Gastrocnemius medialis (tissue), 4 donors: ENCODE results near the gene POU2AF1.

Experiments used
- POLR2A ChIP-seq, 2 donors: fragments of 450-650 bp; IDR thresholded peaks; one replicate each; pipeline ENCODE4 v1.6.1; 2017; ENCODE audit warnings: antibody characterized with exemption in 2 of 2, mild to moderate bottlenecking in 2 of 2, moderate library complexity in 2 of 2
- TF ChIP-seq, protein P1 (sequence below), 5 experiments: fragments of 450-650 bp in 3 of 5; fragments of 200-600 bp in 2 of 5; sonication (generic) in 2 of 5; IDR thresholded peaks in 4 of 5; conservative IDR thresholded peaks in 1 of 5; 1 replicate in 4 of 5; 2 replicates in 1 of 5; pipeline ENCODE4 v1.5.1; 2016 to 2019; ENCODE audit warnings: antibody characterized with exemption in 5 of 5, mild to moderate bottlenecking in 3 of 5, moderate library complexity in 3 of 5

DNA sequence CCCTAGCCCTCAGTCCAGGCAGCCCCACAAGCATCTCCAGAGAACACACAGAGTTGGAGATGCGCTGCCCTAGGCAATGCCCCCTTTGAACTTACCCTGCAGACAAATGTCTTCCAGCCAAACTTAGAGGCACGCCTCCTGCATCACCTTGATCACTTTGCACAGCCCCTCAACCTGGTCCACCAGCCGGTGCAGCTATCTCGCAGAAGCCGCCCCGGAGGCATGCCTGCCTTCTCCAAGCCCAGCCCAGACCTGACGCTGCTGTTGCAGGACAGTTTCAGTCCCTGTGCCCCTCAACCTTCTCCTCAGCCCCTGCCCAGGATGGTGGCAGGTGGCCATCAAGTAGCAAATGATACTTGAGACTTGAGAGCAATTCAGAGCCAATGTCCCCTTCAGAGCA is 16.7 kb upstream of the POU2AF1 start:
- TF ChIP-seq, protein P1, sequence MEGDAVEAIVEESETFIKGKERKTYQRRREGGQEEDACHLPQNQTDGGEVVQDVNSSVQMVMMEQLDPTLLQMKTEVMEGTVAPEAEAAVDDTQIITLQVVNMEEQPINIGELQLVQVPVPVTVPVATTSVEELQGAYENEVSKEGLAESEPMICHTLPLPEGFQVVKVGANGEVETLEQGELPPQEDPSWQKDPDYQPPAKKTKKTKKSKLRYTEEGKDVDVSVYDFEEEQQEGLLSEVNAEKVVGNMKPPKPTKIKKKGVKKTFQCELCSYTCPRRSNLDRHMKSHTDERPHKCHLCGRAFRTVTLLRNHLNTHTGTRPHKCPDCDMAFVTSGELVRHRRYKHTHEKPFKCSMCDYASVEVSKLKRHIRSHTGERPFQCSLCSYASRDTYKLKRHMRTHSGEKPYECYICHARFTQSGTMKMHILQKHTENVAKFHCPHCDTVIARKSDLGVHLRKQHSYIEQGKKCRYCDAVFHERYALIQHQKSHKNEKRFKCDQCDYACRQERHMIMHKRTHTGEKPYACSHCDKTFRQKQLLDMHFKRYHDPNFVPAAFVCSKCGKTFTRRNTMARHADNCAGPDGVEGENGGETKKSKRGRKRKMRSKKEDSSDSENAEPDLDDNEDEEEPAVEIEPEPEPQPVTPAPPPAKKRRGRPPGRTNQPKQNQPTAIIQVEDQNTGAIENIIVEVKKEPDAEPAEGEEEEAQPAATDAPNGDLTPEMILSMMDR (IDR thresholded peaks at IDR 0.05 in 4 of 5, conservative IDR thresholded peaks at IDR 0.05 in 1 of 5): no peak
- no peak for TF ChIP-seq POLR2A (IDR thresholded peaks at IDR 0.05)
